Lower leg skin (tissue), 4 donors: ENCODE results near the gene GIMAP5. TPM values are rescaled to one million over a fixed set of nuclear protein-coding genes. Genes with fewer than 3 reads are reported as not detected.
"Not testable (repeated sequence)": the region's sequence is repeated elsewhere in the genome, so short reads cannot be mapped to it uniquely, and the experiment has no call there.

ENCODE experiments used
- DNase-seq, 2 donors: peaks; one replicate each; pipeline ENCODE4 v3.0.0-alpha.2; 2019; ENCODE audit warnings: low spot score in 2 of 2
- H3K4me3 ChIP-seq: fragments of 200-600 bp; sonication (generic); 2 replicates; pipeline ENCODE4 v1.5.1; 2017; ENCODE audit warnings: mild to moderate bottlenecking, low read depth; ENCODE audit not compliant: poor library complexity, severe bottlenecking
- CTCF ChIP-seq, 3 donors: fragments of 450-650 bp; IDR thresholded peaks; one replicate each; pipeline ENCODE4 v1.5.1; 2016; ENCODE audit warnings: antibody characterized with exemption in 3 of 3, mild to moderate bottlenecking in 3 of 3, moderate library complexity in 2 of 3
- POLR2A ChIP-seq, 2 donors: fragments of 450-650 bp; IDR thresholded peaks; one replicate each; pipeline ENCODE4 v1.6.1; 2016 to 2017; ENCODE audit warnings: antibody characterized with exemption in 2 of 2, mild to moderate bottlenecking in 1 of 2, moderate library complexity in 1 of 2
- WGBS, 2 donors: methylation state at CpG; one replicate each; pipeline ENCODE4 v1.1.5; 2018; 5-methylcytosine and 5-hydroxymethylcytosine counted together
- intact Hi-C: fragments of 100-400 bp; cut with DNase I; formaldehyde crosslinking; loops from one replicate; pipeline ENCODE4 v1.15.0; 2023; ENCODE audit warnings: low total_unique reads
- total RNA-seq, 4 donors: library from RNA; depleted of rRNA; stranded (reverse); fragments of >200 nt; gene quantifications; one replicate each; pipeline ENCODE4 v1.1.0, GENCODE V29; 2016

The GIMAP5 gene
- total RNA-seq, 4 donors from 2014 or later = 4.6 to 18.7 (median 10.9) TPM

DNA sequence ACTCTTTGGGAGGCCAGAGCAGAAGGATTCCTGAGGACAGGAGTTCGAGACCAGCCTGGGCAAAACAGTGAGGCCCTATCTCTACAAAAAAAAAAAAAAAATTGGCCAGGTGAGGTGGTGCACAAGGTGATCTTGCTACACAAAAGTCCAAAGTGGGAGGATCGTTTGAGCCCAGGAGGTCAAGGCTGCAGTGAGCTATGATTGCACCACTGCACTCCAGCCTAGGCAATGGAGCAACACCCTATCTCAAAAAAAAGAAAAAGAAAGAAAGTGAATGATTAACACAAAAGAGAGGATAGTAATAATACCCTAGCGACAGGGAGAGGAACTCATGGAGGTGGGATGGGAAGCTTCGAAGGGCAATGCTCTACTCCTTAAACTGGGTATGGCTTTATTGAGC, 32.5 kb downstream of the GIMAP5 start:
- H3K4me3 ChIP-seq = no peak overlapping the region
- WGBS, 2 donors = 85 to 88% methylated on average over 4 of the region's 4 CpGs
- DNase-seq = no peak
- intact Hi-C loops = no loop called here
- TF ChIP-seq POLR2A (IDR thresholded peaks at IDR 0.05) (no peak), CTCF (IDR thresholded peaks at IDR 0.05) (no peak)

DNA sequence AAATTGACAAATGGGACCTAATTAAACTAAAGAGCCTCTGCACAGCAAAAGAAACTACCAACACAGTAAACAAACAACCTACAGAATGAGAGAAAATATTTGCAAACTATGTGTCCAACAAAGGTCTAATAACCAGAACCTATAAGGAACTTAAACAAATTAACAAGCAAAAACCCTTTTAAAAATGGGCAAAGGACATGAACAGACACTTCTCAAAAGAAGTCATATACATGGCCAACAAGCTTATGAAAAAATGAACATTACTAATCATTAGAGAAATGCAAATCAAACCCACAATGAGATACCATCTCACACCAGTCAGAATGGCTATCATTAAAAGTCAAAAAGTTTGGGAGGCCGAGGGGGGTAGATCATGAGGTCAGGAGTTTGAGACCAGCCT, 36.9 kb downstream of the GIMAP5 start:
- H3K4me3 ChIP-seq, intact Hi-C loops, DNase-seq: not testable (repeated sequence)
- WGBS, 2 donors = 81 to 94% methylated on average over 1 of the region's 1 CpG

DNA sequence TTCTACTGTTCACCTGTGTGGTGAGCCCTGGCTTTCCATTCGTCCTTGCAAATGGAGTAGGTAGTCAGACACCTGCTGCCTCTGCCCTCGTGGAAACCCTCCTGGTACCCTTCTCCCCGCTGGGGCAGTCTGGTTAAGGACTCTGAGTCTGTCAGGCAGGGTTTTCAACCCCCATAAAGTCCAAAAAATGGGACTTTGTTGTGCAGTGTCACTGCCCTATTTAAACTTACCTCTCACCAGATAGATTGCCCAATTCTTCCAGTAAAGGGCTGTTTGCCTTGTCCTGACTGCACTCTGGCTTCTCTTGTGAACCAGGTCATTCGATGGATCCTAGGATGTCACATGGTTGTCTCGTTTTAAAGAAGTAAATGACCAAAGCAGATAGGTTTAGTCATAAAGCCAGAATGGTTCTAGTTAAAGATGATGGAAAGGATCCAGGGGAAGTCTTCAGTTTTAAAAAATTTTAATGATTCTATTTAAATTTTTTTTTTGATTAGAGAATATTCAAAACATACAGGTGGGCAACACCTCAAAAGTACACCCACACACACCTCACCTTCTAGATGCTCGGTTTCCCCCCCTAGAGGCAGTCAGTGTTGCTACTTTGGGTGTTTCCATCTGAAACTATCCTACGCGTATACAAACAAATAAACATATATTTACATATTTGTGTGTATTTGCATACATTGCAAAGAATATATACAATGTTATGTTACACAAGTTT, 41.0 kb downstream of the GIMAP5 start:
- intact Hi-C loops = no loop called here
- no peak overlapping the region for H3K4me3 ChIP-seq
- TF ChIP-seq POLR2A (IDR thresholded peaks at IDR 0.05) = no peak
- TF ChIP-seq CTCF (IDR thresholded peaks at IDR 0.05) = no peak
- WGBS, 2 donors = 46 to 58% methylated on average over 8 of the region's 8 CpGs
- peak in 1 of 2 donors; percentile 58 for DNase-seq

DNA sequence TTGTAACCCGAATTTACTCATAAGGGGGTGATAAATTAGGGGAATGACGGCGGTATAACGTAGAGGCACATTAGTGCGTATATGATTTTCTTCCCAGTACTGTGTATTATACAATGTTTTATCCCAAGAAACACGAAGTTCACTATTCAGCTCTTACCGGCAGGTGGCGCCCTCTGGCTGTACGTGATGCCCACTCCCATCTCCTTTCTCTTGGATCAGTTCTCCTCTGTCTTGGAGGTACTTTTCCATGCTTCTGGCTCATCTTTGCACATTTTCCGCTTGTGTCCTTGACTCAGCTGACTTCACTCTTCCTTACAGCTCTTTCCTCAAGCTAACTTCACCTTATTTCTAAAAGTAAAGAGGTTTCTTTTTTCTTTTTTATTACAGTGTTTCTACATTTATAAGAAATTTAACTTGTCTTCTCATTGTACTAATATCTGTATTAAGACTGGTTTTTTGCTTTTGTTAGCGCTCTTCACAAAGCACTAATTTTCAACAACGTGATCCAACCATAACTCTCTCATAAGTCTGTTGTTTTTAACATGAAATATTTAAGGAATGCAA, 41.6 kb downstream of the GIMAP5 start:
- WGBS, 2 donors = 7 to 8% methylated on average over 12 of the region's 12 CpGs
- peak; percentile 81 to 97 for DNase-seq
- TF ChIP-seq POLR2A (IDR thresholded peaks at IDR 0.05) (no peak), CTCF (IDR thresholded peaks at IDR 0.05) (no peak)
- intact Hi-C loops = no loop called here
- H3K4me3 ChIP-seq = no peak overlapping the region

DNA sequence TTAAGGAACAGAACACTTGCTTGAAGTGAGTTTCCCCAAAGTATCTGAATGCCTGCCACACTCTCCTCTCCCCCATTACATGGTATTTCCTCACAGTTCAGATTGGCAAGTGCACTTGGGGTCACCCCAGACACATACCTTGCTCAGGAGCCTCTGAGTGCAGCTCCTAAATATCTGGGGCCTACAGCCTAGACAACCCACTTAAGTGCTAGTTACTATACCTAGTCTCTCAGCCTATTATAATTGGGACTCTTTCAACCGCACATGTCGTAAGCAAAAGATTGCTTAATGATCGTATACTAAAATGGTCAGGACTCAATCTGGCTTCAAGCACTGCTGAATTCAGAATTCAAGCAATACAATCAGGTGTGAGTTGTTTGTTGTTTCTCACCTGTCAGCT, 43.1 kb downstream of the GIMAP5 start:
- intact Hi-C loops = no loop called here
- WGBS, 2 donors = 60 to 82% methylated on average over 3 of the region's 3 CpGs
- TF ChIP-seq POLR2A (IDR thresholded peaks at IDR 0.05) (no peak), CTCF (IDR thresholded peaks at IDR 0.05) (no peak)
- DNase-seq = no peak
- H3K4me3 ChIP-seq = no peak overlapping the region

DNA sequence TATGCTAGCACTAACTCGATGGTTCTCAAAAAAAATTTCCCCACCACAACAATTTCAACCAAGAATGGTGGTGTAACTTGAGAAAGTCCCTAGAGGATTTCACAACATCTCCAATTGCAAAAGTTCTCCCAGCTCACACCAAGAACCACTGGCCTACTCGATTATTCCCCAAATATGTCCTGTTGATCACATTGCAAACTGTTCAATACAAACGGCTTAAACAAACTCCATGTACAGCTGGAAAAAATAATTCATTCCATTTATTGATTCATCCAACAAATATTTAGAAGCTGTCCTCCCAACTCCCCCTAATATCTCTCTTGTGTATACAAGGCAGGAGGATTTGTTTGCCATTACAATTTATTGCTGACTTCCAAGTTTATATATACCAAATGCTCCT, 43.9 kb downstream of the GIMAP5 start:
- H3K4me3 ChIP-seq = no peak overlapping the region
- intact Hi-C loops = no loop called here
- WGBS, 2 donors = 32 to 37% methylated on average over 3 of the region's 3 CpGs
- DNase-seq = no peak
- TF ChIP-seq CTCF (IDR thresholded peaks at IDR 0.05) (no peak), POLR2A (IDR thresholded peaks at IDR 0.05) (no peak)
